Type B pancreatic cell (in vitro differentiated cells): ENCODE measurements around the gene VIM. TPM values are rescaled to one million over a fixed set of nuclear protein-coding genes. Genes with fewer than 3 reads are reported as not detected.

Experiments used
- DNase-seq: peaks from one replicate; pipeline ENCODE4 v3.0.0; 2021; ENCODE audit warnings: mixed read lengths; ENCODE audit not compliant: unreplicated experiment; ENCODE audit errors: extremely low spot score
- H3K27ac Mint-ChIP-seq: 2 replicates; pipeline ENCODE4 v1.8.0; 2021; ENCODE audit warnings: mild to moderate bottlenecking, mixed read lengths
- H3K27me3 Mint-ChIP-seq: 2 replicates; pipeline ENCODE4 v1.8.0; 2021; ENCODE audit warnings: mixed read lengths
- H3K36me3 Mint-ChIP-seq: 2 replicates; pipeline ENCODE4 v1.8.0; 2021; ENCODE audit warnings: mixed read lengths
- H3K4me1 Mint-ChIP-seq: one replicate; pipeline ENCODE4 v1.8.0; 2021; ENCODE audit warnings: mixed read lengths; ENCODE audit not compliant: unreplicated experiment
- H3K4me3 Mint-ChIP-seq: 2 replicates; pipeline ENCODE4 v1.8.0; 2021; ENCODE audit warnings: mild to moderate bottlenecking, mixed read lengths
- H3K9me3 Mint-ChIP-seq: 2 replicates; pipeline ENCODE4 v1.8.0; 2021; ENCODE audit warnings: mixed read lengths
- CTCF ChIP-seq: fragments of 200-600 bp; sonication (generic); conservative IDR thresholded peaks from 2 replicates; pipeline ENCODE4 v1.5.0; 2021; ENCODE audit warnings: antibody characterized with exemption, mild to moderate bottlenecking
- total RNA-seq: library from RNA; stranded (reverse); gene quantifications from 2 replicates; pipeline ENCODE4 v1.2.1, GENCODE V29; 2021; ENCODE audit warnings: low replicate concordance

The VIM gene
- total RNA-seq, 1 donor from 2014 or later: 2,500 TPM

- DNase-seq: no peak
- Mint-ChIP-seq H3K27me3 (peaks cover 14% of the 10 kb centered on the region), H3K36me3 (no peaks in the 10 kb centered on the region), H3K9me3 (peaks cover 5% of the 10 kb centered on the region), H3K4me1 (peaks cover 18% of the 10 kb centered on the region), H3K27ac (peak overlapping the region; percentile 27), H3K4me3 (peak overlapping the region; percentile 13)
- peak; percentile 16 for TF ChIP-seq CTCF
Observed at GRCh38 chr10:17220652-17221100, 7.4 kb upstream of the VIM start.

- peaks cover 29% of the 10 kb centered on the region for H3K27me3 Mint-ChIP-seq
- TF ChIP-seq CTCF: no peak
- peaks cover 25% of the 10 kb centered on the region for H3K4me1 Mint-ChIP-seq
- no peak for DNase-seq
- H3K4me3 Mint-ChIP-seq: no peak overlapping the region
- no peak overlapping the region for H3K27ac Mint-ChIP-seq
- H3K9me3 Mint-ChIP-seq: peaks cover 5% of the 10 kb centered on the region
- no peaks in the 10 kb centered on the region for H3K36me3 Mint-ChIP-seq
Observed at GRCh38 chr10:17222329-17222728, 5.7 kb upstream of the VIM start.

GRCh38 chr10:17225808-17226207 lies 2.2 kb upstream of the VIM start:
- H3K4me1 Mint-ChIP-seq: peaks cover 28% of the 10 kb centered on the region
- H3K4me3 Mint-ChIP-seq: no peak overlapping the region
- H3K27me3 Mint-ChIP-seq: peaks cover 49% of the 10 kb centered on the region
- TF ChIP-seq CTCF: no peak
- peaks cover 5% of the 10 kb centered on the region for H3K36me3 Mint-ChIP-seq
- H3K9me3 Mint-ChIP-seq: peaks cover 5% of the 10 kb centered on the region
- DNase-seq: no peak
- no peak overlapping the region for H3K27ac Mint-ChIP-seq

- Mint-ChIP-seq H3K27me3 (peaks cover 49% of the 10 kb centered on the region), H3K36me3 (peaks cover 13% of the 10 kb centered on the region), H3K9me3 (peaks cover 5% of the 10 kb centered on the region), H3K4me1 (peaks cover 20% of the 10 kb centered on the region), H3K27ac (peak overlapping the region; percentile 95), H3K4me3 (peak overlapping the region; percentile 97)
- no peak for TF ChIP-seq CTCF
- no peak for DNase-seq
Observed at GRCh38 chr10:17226891-17227303, 1.1 kb upstream of the VIM start.

- H3K27me3 Mint-ChIP-seq: peaks cover 46% of the 10 kb centered on the region
- DNase-seq: no peak
- peaks cover 24% of the 10 kb centered on the region for H3K4me1 Mint-ChIP-seq
- TF ChIP-seq CTCF: peak; percentile 84
- H3K36me3 Mint-ChIP-seq: peaks cover 13% of the 10 kb centered on the region
- H3K9me3 Mint-ChIP-seq: peaks cover 5% of the 10 kb centered on the region
- H3K27ac Mint-ChIP-seq: peak overlapping the region; percentile 95
- peak overlapping the region; percentile 97 for H3K4me3 Mint-ChIP-seq
Observed at GRCh38 chr10:17227367-17228090, 512 bp upstream of the VIM start.
